Right atrium auricular region (tissue), 2 donors: ENCODE data around the gene MDH1B. TPM values are rescaled to one million over a fixed set of nuclear protein-coding genes. Genes with fewer than 3 reads are reported as not detected.

Experiments
- DNase-seq: peaks from one replicate; pipeline ENCODE4 v3.0.0-alpha.2; 2019; ENCODE audit warnings: low spot score
- H3K27ac ChIP-seq, 2 donors: fragments of 200-600 bp; sonication (generic); 1 replicate in 1 of 2; 2 replicates in 1 of 2; pipeline ENCODE4 v1.5.1; 2016 to 2019
- H3K27me3 ChIP-seq, 2 donors: fragments of 200-600 bp; sonication (generic); one replicate each; pipeline versions ENCODE4 v1.5.1 to v1.6.0; 2017 to 2019
- H3K36me3 ChIP-seq: fragments of 200-600 bp; sonication (generic); one replicate; pipeline ENCODE4 v1.5.1; 2016
- H3K4me1 ChIP-seq, 2 donors: fragments of 200-600 bp; sonication (generic); one replicate each; pipeline versions ENCODE4 v1.5.1 to v1.6.0; 2017 to 2019
- H3K4me3 ChIP-seq, 2 donors: fragments of 200-600 bp; sonication (generic); 1 replicate in 1 of 2; 2 replicates in 1 of 2; pipeline ENCODE4 v1.5.1; 2017 to 2019; ENCODE audit warnings: mild to moderate bottlenecking in 1 of 2, moderate library complexity in 1 of 2
- H3K9me3 ChIP-seq, 2 donors: fragments of 200-600 bp; sonication (generic); one replicate each; pipeline ENCODE4 v1.5.1; 2019
- CTCF ChIP-seq, 2 donors: fragments of 200-600 bp; sonication (generic); IDR thresholded peaks; one replicate each; pipeline ENCODE4 v1.5.1; 2019; ENCODE audit warnings: antibody characterized with exemption in 2 of 2
- total RNA-seq, 2 donors: library from RNA; depleted of rRNA; stranded (reverse); fragments of >200 nt; gene quantifications; one replicate each; pipeline ENCODE4 v1.1.0, GENCODE V29; 2016

The MDH1B gene
- total RNA-seq, 2 donors from 2014 or later: 0.33 to 1.1 TPM

GRCh38 chr2:206780671-206781070 is 15.5 kb upstream of the MDH1B start:
- H3K9me3 ChIP-seq: peaks cover 0 to 24% of the 10 kb centered on the region in 2 donors

DNA sequence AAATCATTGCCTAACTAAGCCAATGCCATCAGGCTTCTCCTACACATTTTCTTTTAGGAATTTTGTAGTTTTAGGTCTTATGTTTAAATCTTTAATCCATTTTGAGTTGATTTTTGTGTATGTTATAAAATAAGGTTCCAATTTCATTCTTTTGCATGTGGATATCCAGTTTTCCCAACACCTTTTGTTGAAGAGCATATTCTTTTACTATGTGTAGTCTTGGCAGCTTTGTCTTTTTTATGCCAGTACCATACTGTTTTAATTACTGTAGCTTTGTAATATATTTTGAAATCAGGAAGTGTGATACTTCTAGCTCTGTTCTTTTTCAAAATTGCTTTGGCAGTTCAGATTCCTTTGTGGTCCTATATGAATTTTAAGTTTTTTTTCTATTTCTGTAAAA is 11.3 kb upstream of the MDH1B start:
- H3K9me3 ChIP-seq: peaks cover 0 to 26% of the 10 kb centered on the region in 2 donors
- no peaks in the 10 kb centered on the region for H3K27me3 ChIP-seq
- no peak for DNase-seq
- H3K4me3 ChIP-seq: no peak overlapping the region
- no peak for TF ChIP-seq CTCF (IDR thresholded peaks at IDR 0.05)
- no peaks in the 10 kb centered on the region for H3K4me1 ChIP-seq
- peaks cover 57% of the 10 kb centered on the region for H3K36me3 ChIP-seq
- no peak overlapping the region for H3K27ac ChIP-seq

More at GRCh38 chr2:206780671-206781070, 15.5 kb upstream of the MDH1B start:
- H3K27ac ChIP-seq: no peak overlapping the region
- no peak overlapping the region for H3K4me3 ChIP-seq
- DNase-seq: no peak
- H3K36me3 ChIP-seq: peaks cover 77% of the 10 kb centered on the region
- no peak for TF ChIP-seq CTCF (IDR thresholded peaks at IDR 0.05)
- H3K4me1 ChIP-seq: no peaks in the 10 kb centered on the region
- H3K27me3 ChIP-seq: no peaks in the 10 kb centered on the region

DNA sequence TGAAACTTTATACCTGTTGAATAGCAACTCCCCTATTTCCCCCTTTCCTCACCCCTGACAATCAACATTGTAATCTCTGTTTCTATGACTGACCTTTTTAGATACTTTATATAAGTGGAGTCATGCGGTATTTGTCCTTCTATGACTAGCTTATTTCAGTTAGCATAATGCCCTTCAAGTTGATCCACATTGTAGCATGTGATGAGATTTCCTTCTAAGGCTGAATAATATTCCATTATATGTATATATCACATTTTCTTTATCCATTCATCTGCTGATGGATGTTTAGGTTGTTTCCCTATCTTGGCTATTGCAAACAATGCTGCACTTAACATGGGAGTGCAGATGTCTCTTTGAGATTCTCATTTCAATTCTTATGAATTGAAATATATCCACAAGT is 9.7 kb upstream of the MDH1B start:
- no peak for TF ChIP-seq CTCF (IDR thresholded peaks at IDR 0.05)
- H3K9me3 ChIP-seq: peaks cover 0 to 16% of the 10 kb centered on the region in 2 donors
- no peak overlapping the region for H3K27ac ChIP-seq
- no peak for DNase-seq
- H3K4me3 ChIP-seq: no peak overlapping the region
- no peaks in the 10 kb centered on the region for H3K27me3 ChIP-seq
- peaks cover 62% of the 10 kb centered on the region for H3K36me3 ChIP-seq
- no peaks in the 10 kb centered on the region for H3K4me1 ChIP-seq

DNA sequence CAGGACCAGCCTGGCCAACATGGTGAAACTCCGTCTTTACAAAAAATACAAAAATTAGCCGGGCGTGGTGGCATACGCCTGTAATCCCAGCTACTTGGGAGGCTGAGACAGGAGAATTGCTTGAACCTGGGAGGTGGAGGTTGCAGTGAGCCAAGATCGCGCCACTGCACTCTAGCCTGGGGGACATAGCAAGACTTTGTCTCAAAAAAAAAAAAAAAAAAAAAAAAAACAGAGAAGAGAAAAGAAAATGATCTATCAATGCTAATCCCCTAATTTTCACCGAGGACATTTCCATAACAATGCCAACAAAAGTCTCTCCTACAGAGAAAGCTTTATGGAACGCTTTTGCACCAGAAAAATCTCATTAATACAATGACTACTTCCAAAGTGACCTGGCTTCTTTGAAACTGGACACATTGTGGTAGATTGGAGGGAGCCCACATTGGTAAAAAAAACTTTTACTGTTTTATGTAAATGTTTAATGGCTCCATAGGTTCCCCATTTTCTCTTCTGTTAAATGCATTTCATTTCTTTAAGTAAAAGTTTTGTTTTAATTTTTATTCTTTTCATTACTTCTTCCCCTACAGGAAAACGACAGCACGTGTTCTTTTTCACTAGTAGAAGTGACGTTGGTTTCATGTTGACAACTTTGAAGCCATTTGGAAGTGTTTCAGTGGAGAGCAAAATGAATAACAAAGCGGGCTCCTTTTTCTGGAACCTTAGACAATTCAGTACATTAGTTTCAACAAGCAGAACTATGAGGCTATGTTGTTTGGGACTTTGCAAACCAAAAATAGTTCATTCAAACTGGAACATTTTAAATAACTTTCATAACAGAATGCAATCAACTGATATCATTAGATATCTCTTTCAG is 1.2 kb upstream of the MDH1B start:
- peaks cover 0 to 30% of the 10 kb centered on the region in 2 donors for H3K4me1 ChIP-seq

GRCh38 chr2:206764673-206765241 is 371 bp downstream of the MDH1B start:
- Histone ChIP-seq H3K4me1 (peaks cover 0 to 30% of the 10 kb centered on the region in 2 donors), H3K9me3 (no peaks in the 10 kb centered on the region), H3K4me3 (peak overlapping the region; percentile 70 to 82), H3K27me3 (no peaks in the 10 kb centered on the region), H3K27ac (peak overlapping the region; percentile 87 to 89), H3K36me3 (no peaks in the 10 kb centered on the region)
- TF ChIP-seq CTCF (IDR thresholded peaks at IDR 0.05): no peak
- DNase-seq: no peak

More for the DNA sequence above, 1.2 kb upstream of the MDH1B start:
- H3K4me3 ChIP-seq: peak overlapping the region; percentile 70 to 82
- no peak for TF ChIP-seq CTCF (IDR thresholded peaks at IDR 0.05)
- no peak for DNase-seq
- H3K9me3 ChIP-seq: no peaks in the 10 kb centered on the region
- peak overlapping the region; percentile 87 to 89 for H3K27ac ChIP-seq
- peaks cover 12% of the 10 kb centered on the region for H3K36me3 ChIP-seq
- H3K27me3 ChIP-seq: no peaks in the 10 kb centered on the region
